ENCODE results near the gene FEM1A.
"Not testable (repeated sequence)": the region's sequence is repeated elsewhere in the genome, so short reads cannot be mapped to it uniquely, and the experiment has no call there.

FEM1A gene

GRCh38 chr19:4791183-4792018 is at the start of gene FEM1A:
TSS of gene FEM1A (plus strand) at chr19:4791734. CDS start at chr19:4791855, 121 bp downstream.
- in situ Hi-C loops (cut with MboI; ENCODE audit: low sequenced_read_pairs) = loop anchor here (5.0 kb wide), 1 partner anchor 64 kb away; no protein-coding TSS in a partner anchor

DNA sequence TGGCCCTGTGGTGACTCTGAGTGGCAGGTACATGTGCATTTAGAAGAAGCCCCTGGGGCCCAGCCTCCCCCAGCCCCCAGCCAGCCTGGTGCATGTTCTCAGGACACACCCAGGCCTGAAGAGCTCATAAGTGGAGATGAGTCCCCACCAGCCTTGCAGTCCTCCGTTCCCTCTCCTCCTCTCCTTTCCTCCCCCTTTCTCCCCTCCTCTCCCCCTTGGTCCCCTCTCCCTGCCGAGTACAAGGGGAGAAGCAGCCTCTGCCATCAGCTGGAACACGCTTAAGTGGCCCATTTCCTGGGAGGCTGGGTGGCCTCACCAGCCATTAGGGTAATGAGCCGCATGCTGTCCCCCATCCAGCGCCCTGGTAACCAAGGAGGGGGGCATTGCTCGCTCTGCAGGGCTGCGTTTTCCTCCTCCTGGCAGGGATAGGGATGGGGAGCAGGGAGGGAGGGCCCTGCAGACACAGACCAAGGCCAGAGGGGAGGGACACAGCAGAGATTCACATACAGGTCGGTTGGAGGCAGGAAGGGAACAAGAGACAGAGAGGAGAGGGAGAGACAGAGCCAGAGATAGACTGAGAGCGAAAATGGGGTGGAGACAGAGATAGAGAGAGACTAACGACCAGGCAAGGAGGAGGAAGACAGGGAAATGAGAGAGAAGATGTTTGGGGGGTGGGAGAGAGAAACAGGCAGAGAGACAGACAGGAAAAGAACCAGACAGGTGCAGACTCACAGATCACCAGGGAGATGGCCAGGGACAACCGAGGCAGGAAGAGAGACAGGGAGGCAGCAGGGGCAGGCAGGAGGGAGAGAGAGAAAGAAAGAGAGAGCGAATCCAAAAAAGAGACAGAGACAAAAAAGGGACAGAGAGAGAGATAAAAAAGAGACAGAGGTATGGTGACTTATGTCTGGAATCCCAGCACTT is 48.5 kb upstream of the FEM1A start:
- in situ Hi-C loops (cut with MboI; ENCODE audit: low sequenced_read_pairs) = no loop called here

- in situ Hi-C loops (cut with MboI; ENCODE audit: low sequenced_read_pairs) = no loop called here
Observed at GRCh38 chr19:4744451-4745174, 46.9 kb upstream of the FEM1A start.

DNA sequence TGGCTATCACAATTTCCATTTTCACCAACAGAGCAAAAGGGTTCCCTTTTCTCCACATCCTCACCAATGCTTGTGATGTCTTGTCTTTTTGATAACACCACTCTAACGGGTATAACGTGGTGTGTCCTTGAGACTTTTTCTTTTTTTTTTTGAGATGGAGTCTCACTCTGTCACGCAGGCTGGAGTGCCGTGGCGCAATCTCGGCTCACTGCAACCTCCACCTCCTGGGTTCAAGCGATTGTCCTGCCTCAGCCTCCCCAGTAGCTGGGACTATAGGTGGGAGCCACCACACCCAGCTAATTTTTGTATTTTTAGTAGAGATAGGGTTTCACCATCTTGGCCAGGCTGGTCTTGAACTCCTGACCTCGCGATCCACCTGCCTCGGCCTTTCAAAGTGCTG is 46.4 kb upstream of the FEM1A start:
- in situ Hi-C loops (cut with MboI; ENCODE audit: low sequenced_read_pairs) = not testable (repeated sequence)

GRCh38 chr19:4745986-4746385 is 45.5 kb upstream of the FEM1A start:
- in situ Hi-C loops (cut with MboI; ENCODE audit: low sequenced_read_pairs) = no loop called here

GRCh38 chr19:4748185-4748584 is 43.3 kb upstream of the FEM1A start:
- in situ Hi-C loops (cut with MboI; ENCODE audit: low sequenced_read_pairs) = no loop called here

DNA sequence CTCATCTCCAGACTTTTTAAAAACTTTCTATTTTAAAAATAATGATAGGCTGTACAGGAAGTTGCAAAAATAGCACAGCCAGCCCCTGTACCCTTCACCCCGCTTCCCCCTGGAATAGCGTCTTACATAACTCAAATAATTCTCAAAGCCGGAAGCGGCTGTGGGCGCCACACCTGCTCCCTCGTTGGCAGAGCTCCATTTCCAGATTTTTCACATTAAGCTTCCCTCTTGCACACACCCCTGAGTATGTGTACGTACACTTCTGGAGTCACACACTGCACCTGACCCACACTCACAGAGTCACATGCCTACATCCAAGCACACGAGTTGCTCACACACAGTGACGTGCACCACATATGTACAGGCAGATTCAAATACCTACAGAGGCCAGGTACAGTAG is 42.9 kb upstream of the FEM1A start:
- in situ Hi-C loops (cut with MboI; ENCODE audit: low sequenced_read_pairs) = no loop called here

DNA sequence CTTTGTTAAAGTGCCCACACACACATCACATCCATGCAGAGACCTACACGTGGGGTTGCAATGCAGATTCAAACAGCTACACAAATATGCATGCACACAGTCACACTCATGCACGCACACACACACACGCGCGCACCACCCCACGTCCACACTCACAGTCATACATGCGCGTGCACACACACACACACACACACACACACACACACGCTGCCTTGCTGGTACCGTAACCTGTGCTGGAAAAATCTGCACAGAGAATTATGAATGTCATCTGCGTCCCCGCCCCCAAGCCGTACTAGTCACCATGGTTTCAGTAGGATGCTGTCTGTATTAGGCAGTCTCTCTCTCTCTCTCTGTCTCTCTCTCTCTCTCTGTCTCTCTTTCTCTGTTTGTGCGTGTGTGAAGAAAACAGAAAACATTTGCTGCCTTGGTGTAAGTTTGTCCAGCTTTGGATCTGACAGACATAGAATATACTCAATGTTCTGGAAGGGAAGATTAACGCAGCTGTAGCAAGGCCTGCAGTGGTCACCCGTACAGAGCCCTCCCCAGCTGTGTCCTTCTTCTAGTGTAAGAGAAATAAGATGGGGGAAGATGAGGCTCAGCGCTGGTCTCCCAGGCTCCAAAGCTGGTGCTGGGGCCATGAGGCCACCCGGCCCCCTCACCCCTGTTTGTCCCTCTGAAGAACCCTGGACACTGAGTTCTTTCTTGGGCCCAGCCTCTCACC is 41.5 kb upstream of the FEM1A start:
- in situ Hi-C loops (cut with MboI; ENCODE audit: low sequenced_read_pairs) = no loop called here

DNA sequence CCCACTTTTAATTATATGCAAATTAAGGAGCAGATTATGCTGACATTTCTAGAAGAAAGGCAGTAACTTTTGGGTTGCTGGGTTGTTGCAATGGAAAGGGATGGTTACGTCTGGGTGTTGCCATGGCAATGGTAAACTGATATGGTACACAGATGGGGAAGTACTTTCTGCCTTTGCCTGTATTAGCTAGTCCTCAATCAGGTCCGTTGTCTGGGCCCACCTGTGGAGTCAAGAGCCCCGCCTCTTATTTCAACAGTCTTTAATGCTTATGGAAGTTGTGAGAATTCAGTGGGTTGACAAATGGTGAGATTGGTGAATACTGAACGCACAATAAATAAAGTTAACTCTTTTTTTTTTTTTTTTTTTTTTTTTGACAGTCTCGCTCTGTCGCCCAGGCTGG is 37.3 kb upstream of the FEM1A start:
- in situ Hi-C loops (cut with MboI; ENCODE audit: low sequenced_read_pairs) = no loop called here

- in situ Hi-C loops (cut with MboI; ENCODE audit: low sequenced_read_pairs) = no loop called here
Observed at GRCh38 chr19:4755459-4755858, 36.1 kb upstream of the FEM1A start.

DNA sequence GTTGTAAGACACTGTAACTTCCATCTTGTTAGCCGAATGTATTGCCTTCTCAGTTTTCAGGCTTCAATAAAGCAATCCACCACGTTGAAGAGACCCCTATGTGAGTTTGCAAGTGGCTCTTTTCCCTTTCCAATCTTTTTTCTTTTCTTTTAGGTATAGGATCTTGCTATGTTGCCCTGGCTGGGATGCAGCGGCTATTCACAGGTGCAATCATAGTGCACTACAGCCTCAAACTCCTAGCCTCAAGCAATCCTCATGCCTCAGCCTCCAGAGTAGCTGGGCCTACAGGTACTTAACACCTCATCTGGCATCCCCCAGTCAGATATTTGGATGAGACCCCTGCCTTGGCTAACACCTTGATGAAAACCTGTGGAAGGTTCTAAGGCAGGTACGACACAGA is 33.5 kb upstream of the FEM1A start:
- in situ Hi-C loops (cut with MboI; ENCODE audit: low sequenced_read_pairs) = no loop called here

GRCh38 chr19:4758659-4759058 is 32.9 kb upstream of the FEM1A start:
- in situ Hi-C loops (cut with MboI; ENCODE audit: low sequenced_read_pairs) = no loop called here

GRCh38 chr19:4759388-4760284 is 31.9 kb upstream of the FEM1A start:
- in situ Hi-C loops (cut with MboI; ENCODE audit: low sequenced_read_pairs) = no loop called here

DNA sequence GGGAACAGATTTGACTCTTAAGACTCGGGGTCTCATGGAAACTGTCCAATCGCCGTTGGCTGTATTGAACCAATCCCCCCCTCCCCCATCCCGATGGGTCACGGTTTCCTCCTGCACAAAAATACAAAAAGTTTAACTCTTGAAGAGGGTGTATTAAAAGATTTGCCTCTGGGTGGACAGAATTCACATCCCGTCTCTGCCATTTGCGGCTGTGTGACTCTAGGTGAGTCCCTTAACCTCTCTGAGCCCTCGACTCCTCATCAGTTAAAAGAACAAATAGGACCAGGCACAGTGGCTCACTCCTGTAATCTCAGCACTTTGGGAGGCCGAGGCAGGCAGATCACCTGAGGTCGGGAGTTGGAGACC is 31.3 kb upstream of the FEM1A start:
- in situ Hi-C loops (cut with MboI; ENCODE audit: low sequenced_read_pairs) = no loop called here

- in situ Hi-C loops (cut with MboI; ENCODE audit: low sequenced_read_pairs) = no loop called here
Observed at GRCh38 chr19:4763021-4763420, 28.5 kb upstream of the FEM1A start.

GRCh38 chr19:4764393-4764660 is 27.2 kb upstream of the FEM1A start:
- in situ Hi-C loops (cut with MboI; ENCODE audit: low sequenced_read_pairs) = no loop called here

- in situ Hi-C loops (cut with MboI; ENCODE audit: low sequenced_read_pairs) = no loop called here
Observed at GRCh38 chr19:4768934-4769777, 22.4 kb upstream of the FEM1A start.

DNA sequence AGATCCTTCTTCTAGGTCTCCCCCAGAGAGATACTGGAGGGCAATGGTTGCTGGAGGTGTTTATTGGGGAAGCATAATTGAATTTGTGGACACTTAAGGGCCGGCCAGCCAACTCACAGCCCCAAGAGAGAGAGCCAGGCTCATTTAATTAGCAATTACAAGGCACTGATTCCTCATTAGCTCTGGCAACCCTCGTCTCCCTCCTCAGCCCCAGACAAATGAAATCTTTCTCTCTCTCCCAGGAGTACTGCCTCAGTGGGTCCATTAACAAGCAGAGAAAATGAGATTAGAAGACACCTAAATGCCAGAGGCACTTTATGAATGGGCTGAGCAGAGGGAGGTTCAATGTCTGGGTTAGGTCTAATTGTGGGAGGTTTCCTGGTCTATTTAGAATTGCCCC is 19.0 kb upstream of the FEM1A start:
- in situ Hi-C loops (cut with MboI; ENCODE audit: low sequenced_read_pairs) = no loop called here

DNA sequence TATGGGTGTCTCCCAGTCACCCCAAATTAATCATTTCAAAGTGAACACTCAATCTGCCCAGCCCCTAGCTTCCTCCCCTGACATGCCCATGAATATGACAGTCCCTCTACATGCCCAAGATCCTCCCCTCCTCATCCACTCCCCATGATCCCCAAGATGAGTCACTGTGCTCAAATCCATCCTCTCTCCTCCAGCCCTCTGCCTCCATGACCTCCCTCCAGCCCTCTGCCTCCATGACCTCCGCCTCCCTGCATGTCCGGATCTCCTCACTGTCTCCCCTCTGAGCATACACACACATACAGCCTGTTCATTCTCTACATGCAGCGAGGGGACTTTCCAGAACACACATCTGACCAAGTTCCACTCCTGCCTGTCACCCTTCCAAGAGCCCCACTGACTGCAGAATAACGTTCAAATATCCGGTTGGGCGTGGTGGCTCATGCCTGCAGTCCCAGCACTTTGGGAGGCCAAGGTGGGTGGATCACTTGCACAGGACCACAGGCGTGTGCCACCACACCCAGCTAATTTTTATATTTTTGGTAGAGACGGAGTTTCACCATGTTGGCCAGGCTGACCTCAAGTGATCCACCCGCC is 18.4 kb upstream of the FEM1A start:
- in situ Hi-C loops (cut with MboI; ENCODE audit: low sequenced_read_pairs) = no loop called here
